Lower lobe of right lung (tissue), 2 donors: Measurements from ENCODE around the gene EFCAB12. TPM values are rescaled to one million over a fixed set of nuclear protein-coding genes. Genes with fewer than 3 reads are reported as not detected.

Experiments used
- ATAC-seq, 2 donors: fragments of 200-7000 bp; cut with Tn5 transposase; one replicate each; pipeline ENCODE4 v1.9.1; 2020 to 2022; ENCODE audit warnings: mild to moderate bottlenecking in 2 of 2, moderate library complexity in 2 of 2
- DNase-seq: peaks from one replicate; pipeline ENCODE4 v3.0.0-alpha.2; 2020
- H3K27ac ChIP-seq: fragments of 200-600 bp; one replicate; pipeline ENCODE4 v1.8.0; 2022
- H3K27me3 ChIP-seq: fragments of 200-600 bp; one replicate; pipeline ENCODE4 v1.8.0; 2022; ENCODE audit warnings: low read depth
- H3K36me3 ChIP-seq: fragments of 200-600 bp; one replicate; pipeline ENCODE4 v1.8.0; 2022; ENCODE audit warnings: mild to moderate bottlenecking
- H3K4me1 ChIP-seq: fragments of 200-600 bp; one replicate; pipeline ENCODE4 v1.8.0; 2022
- H3K4me3 ChIP-seq: fragments of 200-600 bp; one replicate; pipeline ENCODE4 v1.8.0; 2022; ENCODE audit warnings: mild to moderate bottlenecking
- H3K9me3 ChIP-seq: fragments of 200-600 bp; one replicate; pipeline ENCODE4 v1.8.0; 2022
- CTCF ChIP-seq: fragments of 200-600 bp; IDR thresholded peaks from one replicate; pipeline ENCODE4 v1.8.0; 2022; ENCODE audit warnings: antibody characterized with exemption, mild to moderate bottlenecking
- intact Hi-C: fragments of 100-400 bp; cut with DNase I; formaldehyde crosslinking; loops from one replicate; pipeline ENCODE4 v1.11.0; 2022
- total RNA-seq: library from RNA; stranded (reverse); fragmentation: NEBNext Ultra II Directional; extraction: Animal tissue kit (Norgen Biotek cat#: 25700); gene quantifications from one replicate; pipeline ENCODE4 v1.2.1, GENCODE V29; 2021
- donor health status: DM: no; HTN: yes; CAD: no; lungs with severe emphysema.

EFCAB12 gene
- total RNA-seq, 1 donor from 2014 or later, result 4.8 TPM

- H3K4me3 ChIP-seq, result no peak overlapping the region
- ATAC-seq (no peak), DNase-seq (no peak)
- no peaks in the 10 kb centered on the region for H3K4me1 ChIP-seq
- intact Hi-C loops, result no loop called here
- H3K9me3 ChIP-seq, result no peaks in the 10 kb centered on the region
- no peak for TF ChIP-seq CTCF
- H3K27me3 ChIP-seq, result no peaks in the 10 kb centered on the region
- no peak overlapping the region for H3K27ac ChIP-seq
- H3K36me3 ChIP-seq, result no peaks in the 10 kb centered on the region
Measured at GRCh38 chr3:129375099-129375498, 53.3 kb downstream of the EFCAB12 start.

GRCh38 chr3:129371041-129371826, 57.2 kb downstream of the EFCAB12 start:
- TF ChIP-seq CTCF, result no peak
- intact Hi-C loops, result no loop called here
- no peaks in the 10 kb centered on the region for H3K4me1 ChIP-seq

GRCh38 chr3:129370248-129370964, 58.0 kb downstream of the EFCAB12 start:
- H3K27me3 ChIP-seq, result no peaks in the 10 kb centered on the region
- no peak for TF ChIP-seq CTCF
- H3K4me1 ChIP-seq, result no peaks in the 10 kb centered on the region
- ATAC-seq (peak in 1 of 2 donors; percentile 15), DNase-seq (no peak)
- no peak overlapping the region for H3K27ac ChIP-seq
- no peaks in the 10 kb centered on the region for H3K9me3 ChIP-seq
- intact Hi-C loops, result no loop called here
- H3K36me3 ChIP-seq, result no peaks in the 10 kb centered on the region
- H3K4me3 ChIP-seq, result no peak overlapping the region

More at GRCh38 chr3:129371041-129371826, 57.2 kb downstream of the EFCAB12 start:
- Histone ChIP-seq H3K27ac (no peak overlapping the region), H3K9me3 (no peaks in the 10 kb centered on the region), H3K36me3 (no peaks in the 10 kb centered on the region), H3K27me3 (no peaks in the 10 kb centered on the region), H3K4me3 (no peak overlapping the region)
- no peak for ATAC-seq
- DNase-seq, result no peak

- H3K36me3 ChIP-seq, result no peaks in the 10 kb centered on the region
- H3K9me3 ChIP-seq, result no peaks in the 10 kb centered on the region
- DNase-seq (no peak), ATAC-seq (peak in 1 of 2 donors; percentile 34)
- H3K4me3 ChIP-seq, result no peak overlapping the region
- no peaks in the 10 kb centered on the region for H3K27me3 ChIP-seq
- intact Hi-C loops, result no loop called here
- H3K4me1 ChIP-seq, result no peaks in the 10 kb centered on the region
- no peak overlapping the region for H3K27ac ChIP-seq
- TF ChIP-seq CTCF, result no peak
Measured at GRCh38 chr3:129369711-129370110, 58.7 kb downstream of the EFCAB12 start.

GRCh38 chr3:129367821-129368220, 60.6 kb downstream of the EFCAB12 start:
- no peaks in the 10 kb centered on the region for H3K27me3 ChIP-seq
- H3K9me3 ChIP-seq, result no peaks in the 10 kb centered on the region
- intact Hi-C loops, result no loop called here
- no peak overlapping the region for H3K4me3 ChIP-seq
- DNase-seq (no peak), ATAC-seq (no peak)
- H3K36me3 ChIP-seq, result no peaks in the 10 kb centered on the region
- no peak overlapping the region for H3K27ac ChIP-seq
- no peaks in the 10 kb centered on the region for H3K4me1 ChIP-seq
- no peak for TF ChIP-seq CTCF
